CD4-positive, alpha-beta T cell treated with Interleukin-2 at 100 ng/mL for 4 hours (primary cell): ENCODE results near the gene RGS6.

ENCODE experiments used
- DNase-seq: peaks from one replicate; pipeline ENCODE4 v3.0.0-alpha.2; 2020; ENCODE audit warnings: low spot score

The RGS6 gene

GRCh38 chr14:72402377-72402772 lies 470.1 kb downstream of the RGS6 start:
- DNase-seq = no peak

GRCh38 chr14:72404106-72404774 lies 472.0 kb downstream of the RGS6 start:
- DNase-seq = no peak

GRCh38 chr14:72404998-72405397 lies 472.8 kb downstream of the RGS6 start:
- DNase-seq = no peak

GRCh38 chr14:72408020-72408419 lies 475.8 kb downstream of the RGS6 start:
- no peak for DNase-seq

DNA sequence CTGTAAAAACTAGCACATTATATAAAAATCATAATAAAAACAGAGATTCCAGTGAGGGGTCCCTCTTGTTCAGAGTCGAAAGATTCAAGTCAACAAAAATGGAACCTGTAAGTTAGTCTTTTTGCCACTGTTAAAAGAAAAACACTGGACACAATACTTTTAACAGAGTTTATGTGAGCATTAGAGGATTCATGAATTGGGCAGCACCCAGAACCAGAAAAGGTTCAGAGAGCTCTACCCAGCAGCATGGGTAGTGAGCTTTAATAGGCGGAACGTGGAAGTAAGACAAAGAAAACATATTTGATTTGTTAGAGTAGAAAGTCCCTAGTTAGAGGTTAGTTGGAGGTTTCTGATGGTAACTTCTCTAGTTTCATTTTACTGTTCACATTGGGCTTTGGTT lies 476.8 kb downstream of the RGS6 start:
- DNase-seq = no peak

DNA sequence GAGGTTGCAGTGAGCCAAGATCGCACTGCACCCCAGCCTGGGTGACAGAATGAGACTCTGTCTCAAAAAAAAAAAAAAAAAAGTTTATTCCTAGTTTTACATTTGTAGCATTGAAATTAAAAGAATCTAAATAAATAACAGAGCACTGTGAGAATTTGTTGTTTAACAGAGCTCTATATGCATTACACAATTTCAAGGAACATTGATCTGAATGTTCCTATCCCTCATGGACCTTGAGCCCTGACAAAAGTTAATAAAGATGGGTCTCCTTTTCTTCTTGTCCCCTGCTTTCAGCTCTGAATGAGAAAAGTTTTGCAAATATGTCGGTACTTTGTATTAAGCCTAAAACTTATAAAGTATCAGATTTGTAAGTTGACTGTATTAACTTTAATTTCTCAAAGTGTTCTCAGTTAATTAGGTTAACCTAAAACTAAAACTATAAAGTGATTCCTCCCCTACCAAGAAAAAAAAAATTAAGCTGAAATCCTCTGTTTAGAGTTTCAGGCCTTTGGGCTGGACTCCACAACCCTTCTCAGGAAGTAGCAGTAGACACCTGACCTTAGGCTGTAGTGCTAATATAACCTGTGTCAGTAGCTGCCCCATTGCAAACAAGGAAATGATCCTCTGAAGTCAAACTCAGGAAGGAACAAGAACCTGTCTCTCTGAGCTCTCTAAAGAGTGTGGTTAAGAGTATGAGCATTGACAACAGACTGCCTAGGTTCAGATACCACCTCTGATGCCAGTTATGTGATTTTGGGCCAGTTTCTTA lies 484.0 kb downstream of the RGS6 start:
- no peak for DNase-seq

GRCh38 chr14:72416892-72417291 lies 484.7 kb downstream of the RGS6 start:
- no peak for DNase-seq

- DNase-seq = no peak
Measured at GRCh38 chr14:72418806-72419205, 486.6 kb downstream of the RGS6 start.

DNA sequence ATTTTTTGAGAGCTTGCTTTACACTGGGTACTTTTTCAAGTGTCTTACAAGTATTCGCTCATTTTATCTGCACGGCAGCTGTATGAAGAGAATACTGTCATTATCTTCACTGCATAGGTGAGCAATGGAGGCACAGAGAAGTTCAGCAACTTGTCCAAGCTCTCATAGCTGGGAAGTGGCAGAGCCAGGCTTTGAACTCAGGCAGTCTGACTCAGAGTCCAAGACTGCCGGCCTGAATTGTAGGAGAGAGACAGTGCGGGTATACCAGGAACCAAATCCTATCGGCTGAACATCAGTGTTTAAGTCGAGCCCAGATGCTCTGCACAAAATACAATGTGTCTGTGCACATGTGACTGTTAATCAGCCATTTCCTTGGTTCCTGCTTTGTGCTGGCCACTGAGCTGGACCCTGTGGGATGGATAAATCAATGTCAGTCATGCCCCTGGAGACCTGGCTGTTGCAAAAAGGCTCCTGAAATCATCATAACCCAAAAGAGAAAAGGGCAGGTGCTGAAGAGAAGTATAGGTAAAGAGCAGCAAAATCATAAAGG lies 487.1 kb downstream of the RGS6 start:
- no peak for DNase-seq

DNA sequence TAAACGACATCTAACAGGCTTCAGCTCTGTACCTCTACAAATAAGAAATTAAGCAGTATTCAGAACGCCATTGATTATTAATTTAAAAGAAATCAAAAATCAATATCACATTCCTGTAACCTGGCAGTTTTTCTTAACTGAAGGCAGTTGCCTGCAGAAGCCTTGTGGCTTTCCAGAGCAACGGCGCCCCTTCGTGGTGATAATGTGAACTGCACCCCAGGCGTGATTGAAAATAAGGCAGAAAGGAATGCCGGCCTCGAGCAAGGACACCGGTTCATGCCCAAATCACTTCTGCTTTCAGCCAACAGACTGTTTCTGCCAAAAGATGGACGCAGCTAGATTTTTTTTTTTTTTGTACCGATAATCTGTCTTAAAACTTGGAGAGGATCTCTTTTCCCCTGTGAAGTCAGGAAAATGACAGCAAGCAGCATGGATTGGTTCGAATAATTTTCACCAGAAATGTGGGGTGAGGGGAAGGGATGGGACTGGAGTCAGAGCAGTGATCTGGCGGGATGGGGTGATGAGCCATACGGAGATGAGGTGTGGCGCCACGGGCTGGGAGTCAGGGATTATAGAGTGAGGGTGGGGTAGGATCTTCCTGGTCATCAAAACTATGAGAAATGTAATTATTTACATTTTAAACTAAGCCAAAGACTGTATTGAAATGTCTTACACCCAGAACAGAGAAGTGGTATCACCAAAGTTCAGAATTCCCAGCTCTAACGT lies 488.7 kb downstream of the RGS6 start:
- DNase-seq = peak; percentile 58

- DNase-seq = no peak
Measured at GRCh38 chr14:72423957-72424356, 491.7 kb downstream of the RGS6 start.

- DNase-seq = no peak
Measured at GRCh38 chr14:72430457-72430856, 498.2 kb downstream of the RGS6 start.

GRCh38 chr14:72432748-72433147 lies 500.5 kb downstream of the RGS6 start:
- DNase-seq = no peak

DNA sequence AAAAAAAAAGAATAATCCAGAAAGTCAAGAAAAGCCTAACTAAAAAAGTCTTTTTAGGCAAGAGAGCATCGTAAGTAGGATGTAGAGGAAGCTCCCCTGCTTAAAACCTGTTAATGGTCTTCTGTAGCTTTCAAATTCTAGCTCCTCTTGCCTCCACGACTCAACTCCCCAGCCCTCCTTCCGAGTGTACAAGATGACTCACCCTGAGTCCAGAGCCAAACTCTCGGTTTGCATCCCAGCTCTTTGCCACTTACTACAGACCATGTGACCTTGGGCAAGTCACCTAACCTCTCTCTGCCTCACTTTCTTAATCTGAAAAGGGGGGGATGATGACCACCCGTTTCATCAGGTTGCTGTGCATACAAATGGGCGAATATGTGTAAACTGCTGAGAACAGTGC lies 501.3 kb downstream of the RGS6 start:
- DNase-seq = no peak

DNA sequence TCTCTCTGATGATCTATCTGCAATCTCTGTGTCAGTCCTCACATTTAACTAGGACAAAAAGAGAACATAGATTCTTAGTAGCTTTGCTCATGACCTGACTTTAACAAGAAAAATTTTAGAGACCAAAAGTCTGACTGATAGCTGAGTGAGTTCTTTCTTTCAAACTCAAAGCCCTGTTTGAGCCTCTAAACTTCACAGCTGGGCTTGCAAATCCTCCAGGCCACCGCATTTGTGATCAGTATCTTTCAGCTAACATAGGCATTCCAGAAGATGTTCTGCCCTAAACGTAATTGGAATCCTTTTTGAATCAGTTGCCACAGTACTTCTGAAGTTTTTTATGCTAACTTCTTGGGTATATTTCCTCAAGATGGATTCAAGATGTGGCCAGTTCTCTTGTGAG lies 502.6 kb downstream of the RGS6 start:
- no peak for DNase-seq

DNA sequence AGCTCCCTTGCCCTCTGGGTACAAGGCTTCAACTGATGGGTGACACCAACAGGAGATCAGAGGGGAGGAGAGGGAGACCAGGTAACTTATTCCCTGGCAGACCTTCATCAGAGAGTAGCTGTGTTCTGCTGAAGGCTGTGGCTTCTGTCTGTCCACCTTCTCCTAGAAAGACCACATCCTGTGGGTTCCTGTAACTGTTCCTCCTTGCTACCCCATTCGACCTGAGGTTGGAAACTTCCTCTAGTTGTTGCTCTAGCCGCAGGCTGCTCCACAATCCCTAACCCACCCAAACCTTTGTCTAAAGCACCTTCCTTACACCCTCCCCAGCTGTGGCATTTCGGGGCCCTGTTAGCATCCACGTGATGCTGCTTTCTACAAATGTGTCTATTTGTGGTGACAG lies 507.5 kb downstream of the RGS6 start:
- DNase-seq = peak; percentile 4

DNA sequence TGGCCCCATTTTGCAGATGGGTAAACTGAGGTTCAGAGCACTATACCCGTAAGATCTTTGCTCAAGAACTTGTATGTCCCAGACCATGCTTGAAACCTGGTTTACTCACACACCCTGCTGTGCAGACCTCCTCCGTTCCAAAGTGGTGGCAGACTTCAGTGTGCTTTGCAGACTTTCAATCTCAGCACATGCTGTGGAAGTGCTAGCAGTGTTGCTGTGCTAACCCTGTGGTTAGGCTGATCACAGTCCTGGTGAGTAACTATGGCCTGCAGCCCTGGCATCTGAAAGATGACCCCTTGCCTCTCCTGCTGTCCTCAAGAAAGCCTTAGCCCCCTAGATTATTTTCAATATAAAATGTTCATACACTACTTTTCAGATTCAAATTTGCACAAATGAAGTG lies 511.0 kb downstream of the RGS6 start:
- no peak for DNase-seq

DNA sequence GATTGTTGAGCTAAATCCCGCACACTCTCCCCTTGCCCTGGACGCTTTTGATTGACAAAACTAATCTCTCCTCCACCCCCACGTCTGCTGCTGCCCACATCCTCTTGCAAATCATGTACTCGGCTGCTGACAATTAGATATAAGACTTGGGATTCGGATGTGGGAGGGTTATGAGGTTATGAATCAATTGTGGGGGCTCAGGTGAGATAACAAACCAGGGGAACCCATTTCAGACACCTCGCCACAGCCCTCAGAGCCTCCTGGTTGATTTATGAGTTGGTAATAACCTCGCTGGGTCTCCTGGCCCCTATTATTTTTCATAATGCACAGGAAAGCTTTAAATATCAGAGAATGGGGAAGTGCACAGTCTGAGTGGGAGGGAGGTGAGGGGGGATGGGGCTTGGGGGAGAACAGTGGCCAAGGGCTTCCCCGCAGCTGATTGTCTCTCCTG lies 511.8 kb downstream of the RGS6 start:
- DNase-seq = peak; percentile 27

DNA sequence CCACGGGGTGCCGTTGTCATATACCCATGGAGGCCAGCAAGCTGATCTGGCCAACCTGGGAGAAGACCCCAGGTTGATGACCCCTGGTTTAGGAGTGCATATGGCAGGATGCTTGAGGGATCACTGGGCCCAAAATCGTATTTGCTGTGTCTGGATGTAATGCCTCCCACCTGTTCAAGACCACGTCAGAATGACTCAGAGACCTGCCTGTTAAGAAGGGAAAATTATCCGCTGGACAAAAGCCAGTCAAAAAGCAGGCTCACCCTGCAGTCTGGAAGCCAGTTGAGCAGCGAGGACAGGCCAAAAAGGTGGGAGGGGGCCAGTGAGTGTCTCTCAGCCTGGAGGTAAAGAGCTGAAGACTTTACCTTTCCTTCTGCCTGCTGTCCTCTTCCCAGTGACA lies 512.5 kb downstream of the RGS6 start:
- no peak for DNase-seq

DNA sequence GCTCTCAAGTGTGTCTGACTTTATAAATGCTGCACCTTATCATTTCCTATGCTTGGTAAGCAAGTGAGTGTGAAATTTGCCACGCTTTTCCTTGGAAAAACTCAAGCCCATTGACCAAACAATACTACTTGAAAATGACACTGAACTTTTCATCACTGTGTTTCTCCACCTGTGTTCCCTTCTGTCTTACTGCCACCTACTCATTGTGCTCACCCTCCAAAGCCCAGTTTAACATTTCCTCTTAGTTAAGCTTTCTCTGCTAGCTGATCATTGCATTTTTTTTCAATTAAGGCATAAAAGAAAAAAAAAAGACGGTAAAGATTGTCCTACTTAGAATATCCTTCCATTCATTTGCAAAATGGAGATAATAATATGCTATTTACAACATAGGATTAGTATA lies 516.0 kb downstream of the RGS6 start:
- no peak for DNase-seq

- DNase-seq = no peak
Measured at GRCh38 chr14:72450473-72451044, 518.3 kb downstream of the RGS6 start.
